NT2/D1 (cell line): Measurements from ENCODE around the gene PZP.

Experiments
- YY1 ChIP-seq: IDR thresholded peaks from 2 replicates; pipeline ENCODE4 v1.6.1; 2011; ENCODE audit not compliant: insufficient read length, insufficient read depth
- ZNF274 ChIP-seq: IDR thresholded peaks from 2 replicates; pipeline ENCODE4 v1.6.1; 2011; ENCODE audit warnings: mild to moderate bottlenecking, low read depth, low read length

- TF ChIP-seq YY1 (no peak), ZNF274 (no peak)
Measured at GRCh38 chr12:9113296-9113986, 94.8 kb downstream of the PZP start.
